ENCODE measurements around the gene UGT1A8. TPM values are rescaled to one million over a fixed set of nuclear protein-coding genes. Genes with fewer than 3 reads are reported as not detected.
"Not testable (repeated sequence)": the region's sequence is repeated elsewhere in the genome, so short reads cannot be mapped to it uniquely, and the experiment has no call there.

The UGT1A8 gene
- total and polyA plus RNA-seq, 12 donors: 0.05 TPM; not detected in 11

DNA sequence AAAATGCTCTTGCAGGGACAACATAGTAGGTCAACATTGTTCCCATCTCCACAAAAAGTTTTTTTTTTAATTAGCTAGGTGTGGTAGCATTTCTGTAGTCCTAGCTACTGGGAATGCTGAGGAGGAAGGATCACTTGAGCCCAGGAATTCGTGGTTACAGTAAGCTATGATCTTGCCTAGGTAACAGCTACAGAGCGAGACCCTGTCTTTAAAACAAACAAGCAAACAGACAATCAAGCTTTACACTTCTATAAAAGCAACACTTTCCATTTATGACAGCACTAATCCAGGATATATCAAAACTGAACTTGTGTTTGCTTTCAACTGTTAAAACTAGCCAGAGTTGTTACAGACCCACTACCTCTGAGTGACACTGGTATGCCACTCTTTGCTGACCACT is 123.4 kb downstream of the UGT1A8 start:
- Histone ChIP-seq H3K9me3 (replicated peaks in 1 of 3) (no peaks in the 10 kb centered on the region), H3K4me3 (no peak overlapping the region), H3K27me3 (peaks cover 5% of the 10 kb centered on the region), H3K4me1 (replicated peaks in 1 of 2) (no peaks in the 10 kb centered on the region), H3K27ac (no peak overlapping the region), H3K36me3 (replicated peaks in 1 of 2) (no peaks in the 10 kb centered on the region)
- no peak for DNase-seq
- TF ChIP-seq, protein P1, sequence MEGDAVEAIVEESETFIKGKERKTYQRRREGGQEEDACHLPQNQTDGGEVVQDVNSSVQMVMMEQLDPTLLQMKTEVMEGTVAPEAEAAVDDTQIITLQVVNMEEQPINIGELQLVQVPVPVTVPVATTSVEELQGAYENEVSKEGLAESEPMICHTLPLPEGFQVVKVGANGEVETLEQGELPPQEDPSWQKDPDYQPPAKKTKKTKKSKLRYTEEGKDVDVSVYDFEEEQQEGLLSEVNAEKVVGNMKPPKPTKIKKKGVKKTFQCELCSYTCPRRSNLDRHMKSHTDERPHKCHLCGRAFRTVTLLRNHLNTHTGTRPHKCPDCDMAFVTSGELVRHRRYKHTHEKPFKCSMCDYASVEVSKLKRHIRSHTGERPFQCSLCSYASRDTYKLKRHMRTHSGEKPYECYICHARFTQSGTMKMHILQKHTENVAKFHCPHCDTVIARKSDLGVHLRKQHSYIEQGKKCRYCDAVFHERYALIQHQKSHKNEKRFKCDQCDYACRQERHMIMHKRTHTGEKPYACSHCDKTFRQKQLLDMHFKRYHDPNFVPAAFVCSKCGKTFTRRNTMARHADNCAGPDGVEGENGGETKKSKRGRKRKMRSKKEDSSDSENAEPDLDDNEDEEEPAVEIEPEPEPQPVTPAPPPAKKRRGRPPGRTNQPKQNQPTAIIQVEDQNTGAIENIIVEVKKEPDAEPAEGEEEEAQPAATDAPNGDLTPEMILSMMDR (IDR thresholded peaks at IDR 0.05): no peak
- no peak for TF ChIP-seq POLR2A (IDR thresholded peaks at IDR 0.05)
- 63 to 72% (median 67%) methylated on average over 2 of the region's 2 CpGs for WGBS, 4 donors
- intact Hi-C loops (cut with DNase I): no loop called here

DNA sequence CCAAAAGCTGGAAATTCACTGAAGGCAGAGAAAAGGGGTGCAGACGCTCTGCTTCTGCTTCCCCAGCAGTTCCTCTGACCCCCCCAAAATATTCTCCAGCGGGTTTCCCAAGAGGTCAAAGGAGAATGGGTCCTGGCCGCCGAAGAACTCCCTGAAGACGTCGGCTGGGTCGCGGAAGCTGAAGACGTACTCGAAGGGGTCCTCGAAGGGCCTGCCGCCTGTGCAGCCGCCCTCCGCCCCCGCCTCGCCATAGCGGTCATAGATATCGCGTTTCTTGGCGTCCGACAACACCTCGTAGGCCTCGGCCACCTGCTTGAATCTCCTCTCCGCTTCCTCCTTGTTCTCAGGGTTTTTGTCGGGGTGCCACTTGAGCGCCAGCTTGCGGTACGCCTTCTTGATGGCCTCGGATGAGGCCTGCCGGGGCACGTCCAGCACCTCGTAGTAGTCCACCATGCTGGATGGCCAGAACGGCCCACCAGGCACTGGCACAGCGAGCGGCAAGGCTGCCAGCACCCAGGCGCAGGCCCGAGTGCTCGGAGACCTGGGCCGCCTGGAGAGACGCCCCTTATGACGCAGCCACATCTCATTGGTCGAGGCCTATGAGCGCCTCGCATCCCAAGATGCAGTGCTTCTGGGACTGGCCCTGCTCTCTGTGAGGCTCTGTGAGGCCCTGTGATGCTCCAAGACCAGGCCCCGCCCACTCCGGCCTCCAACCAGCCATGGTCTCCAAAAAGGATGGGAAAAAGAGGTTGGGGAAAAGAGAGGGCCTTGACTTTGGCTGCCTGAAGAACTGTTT is 126.2 kb downstream of the UGT1A8 start:
- H3K4me3 ChIP-seq: no peak overlapping the region
- intact Hi-C loops (cut with DNase I): no loop called here
- DNase-seq: no peak
- H3K9me3 ChIP-seq (replicated peaks in 1 of 3): no peaks in the 10 kb centered on the region
- WGBS, 4 donors: 91% methylated on average over 27 to 44 of the region's 46 CpGs
- no peaks in the 10 kb centered on the region for H3K27me3 ChIP-seq
- no peaks in the 10 kb centered on the region for H3K4me1 ChIP-seq (replicated peaks in 1 of 2)
- TF ChIP-seq, protein P1 (IDR thresholded peaks at IDR 0.05): no peak
- no peak for TF ChIP-seq POLR2A (IDR thresholded peaks at IDR 0.05)
- no peak overlapping the region for H3K27ac ChIP-seq
- no peaks in the 10 kb centered on the region for H3K36me3 ChIP-seq (replicated peaks in 1 of 2)

- no peaks in the 10 kb centered on the region for H3K4me1 ChIP-seq (replicated peaks in 1 of 2)
Measured at GRCh38 chr2:233745073-233745755, 127.8 kb downstream of the UGT1A8 start.

GRCh38 chr2:233745838-233746237 is 128.4 kb downstream of the UGT1A8 start:
- intact Hi-C loops (cut with DNase I); H3K36me3 ChIP-seq (replicated peaks in 1 of 2); H3K9me3 ChIP-seq (replicated peaks in 1 of 3); H3K27ac ChIP-seq; H3K4me1 ChIP-seq (replicated peaks in 1 of 2); H3K4me3 ChIP-seq; H3K27me3 ChIP-seq; DNase-seq: not testable (repeated sequence)
- 35 to 72% (median 65%) methylated on average over 2 of the region's 2 CpGs for WGBS, 4 donors

More at GRCh38 chr2:233745073-233745755, 127.8 kb downstream of the UGT1A8 start:
- no peak for DNase-seq
- no peaks in the 10 kb centered on the region for H3K36me3 ChIP-seq (replicated peaks in 1 of 2)
- no peaks in the 10 kb centered on the region for H3K27me3 ChIP-seq
- WGBS, 4 donors: 66 to 80% (median 69%) methylated on average over 5 of the region's 5 CpGs
- intact Hi-C loops (cut with DNase I): no loop called here
- TF ChIP-seq, protein P1 (IDR thresholded peaks at IDR 0.05): no peak
- no peak for TF ChIP-seq POLR2A (IDR thresholded peaks at IDR 0.05)
- no peaks in the 10 kb centered on the region for H3K9me3 ChIP-seq (replicated peaks in 1 of 3)
- no peak overlapping the region for H3K4me3 ChIP-seq
- no peak overlapping the region for H3K27ac ChIP-seq

Data from adrenal gland (tissue), 12 donors.